GM21381 (cell line): ENCODE results near the gene GTPBP2.

Experiments
- ATAC-seq: cut with Tn5 transposase; IDR thresholded peaks from one replicate; pipeline ENCODE4 v1.9.1; 2021; ENCODE audit warnings: mild to moderate bottlenecking, moderate library complexity; ENCODE audit not compliant: unreplicated experiment

Gene GTPBP2

GRCh38 chr6:43582911-43583310, 46.2 kb downstream of the GTPBP2 start:
- ATAC-seq, result no peak

- no peak for ATAC-seq
These were observed 49.9 kb downstream of the GTPBP2 start for GRCh38 chr6:43579171-43579570.

GRCh38 chr6:43578748-43579147, 50.3 kb downstream of the GTPBP2 start:
- no peak for ATAC-seq

DNA sequence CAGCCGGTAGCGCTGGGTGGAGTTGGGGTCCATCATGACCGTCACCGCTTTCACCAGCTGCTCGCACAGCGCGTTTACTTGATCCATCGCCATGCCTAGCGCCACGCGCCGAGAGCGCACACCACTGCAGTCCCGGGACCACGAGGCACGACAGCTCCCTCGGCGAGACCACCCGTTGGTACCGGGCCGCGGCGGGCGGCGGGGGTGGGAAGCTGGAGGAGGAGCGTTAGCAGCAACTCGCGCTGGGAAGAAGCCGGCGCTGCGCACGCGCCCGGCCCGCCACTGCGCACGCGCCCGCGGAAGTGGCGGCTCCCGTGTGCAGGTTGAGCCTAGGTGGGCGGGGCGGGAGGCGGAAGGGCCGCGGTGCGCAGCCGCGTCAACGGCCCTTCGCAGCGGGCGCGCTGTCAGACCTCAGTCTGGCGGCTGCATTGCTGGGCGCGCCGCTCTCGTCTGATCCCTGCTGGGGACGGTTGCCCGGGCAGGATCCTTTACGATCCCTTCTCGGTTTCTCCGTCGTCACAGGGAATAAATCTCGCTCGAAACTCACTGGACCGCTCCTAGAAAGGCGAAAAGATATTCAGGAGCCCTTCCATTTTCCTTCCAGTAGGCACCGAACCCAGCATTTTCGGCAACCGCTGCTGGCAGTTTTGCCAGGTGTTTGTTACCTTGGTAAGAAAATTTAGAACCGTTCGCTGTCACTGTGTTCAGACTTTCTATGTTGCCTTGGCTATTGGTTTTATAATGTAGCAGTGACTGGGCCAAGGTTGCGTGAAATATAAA, 53.1 kb downstream of the GTPBP2 start, which contains the start of the genes POLH and XPO5:
TSS of gene POLH (plus strand) at position 414 of the 780 bp plus-strand sequence. CDS start 6,135 bp downstream, outside the sequence.
TSS of gene XPO5 (minus strand) at position 267 of the 780 bp plus-strand sequence. CDS start at position 93, 174 bp downstream.
- ATAC-seq, result peak; percentile 86

GRCh38 chr6:43575105-43575771, 53.8 kb downstream of the GTPBP2 start:
- peak; percentile 6 for ATAC-seq

- no peak for ATAC-seq
These were observed 57.0 kb downstream of the GTPBP2 start for GRCh38 chr6:43572015-43572414.

DNA sequence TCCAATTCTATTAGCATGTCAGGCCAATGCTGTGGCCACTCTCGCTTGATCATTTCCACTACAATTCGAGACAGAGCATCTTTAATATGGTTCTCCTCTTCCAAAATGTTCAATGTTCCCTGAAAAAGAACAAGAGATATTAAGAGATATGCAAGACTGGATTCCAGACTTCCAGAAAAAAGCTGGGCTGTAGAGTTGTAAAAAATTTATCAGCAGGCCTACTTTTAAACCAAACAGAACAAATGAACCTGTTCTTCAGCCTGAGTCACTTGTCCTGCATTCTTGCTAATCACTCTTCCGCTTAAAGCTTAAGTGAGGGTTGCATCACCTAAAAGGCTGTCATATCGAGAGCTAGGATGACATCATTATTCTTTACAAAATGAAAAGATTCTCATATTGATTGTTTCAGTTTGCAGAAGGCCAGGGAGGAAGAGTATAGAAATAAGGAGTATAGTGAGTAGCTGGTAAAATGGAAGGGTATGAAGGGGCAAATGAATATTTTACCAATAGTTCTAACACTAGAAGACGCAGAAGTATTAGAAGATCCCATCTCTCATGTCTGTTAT, 58.1 kb downstream of the GTPBP2 start:
- no peak for ATAC-seq
